Testis (tissue), 3 donors: ENCODE results near the gene CDK10. TPM values are rescaled to one million over a fixed set of nuclear protein-coding genes. Genes with fewer than 3 reads are reported as not detected.

Experiments
- DNase-seq: peaks from one replicate; pipeline ENCODE4 v3.0.0-alpha.2; 2019
- H3K27ac ChIP-seq, 2 donors: fragments of 200-600 bp; sonication (generic); one replicate each; pipeline ENCODE4 v1.5.1; 2019
- H3K27me3 ChIP-seq: fragments of 200-600 bp; sonication (generic); one replicate; pipeline ENCODE4 v1.5.1; 2019
- H3K36me3 ChIP-seq: fragments of 200-600 bp; sonication (generic); one replicate; pipeline ENCODE4 v1.5.1; 2017; ENCODE audit warnings: low read depth; ENCODE audit errors: missing control alignments
- H3K4me1 ChIP-seq: fragments of 200-600 bp; sonication (generic); one replicate; pipeline ENCODE4 v1.5.1; 2019
- H3K4me3 ChIP-seq, 2 donors: fragments of 200-600 bp; sonication (generic); one replicate each; pipeline ENCODE4 v1.5.1; 2017 to 2019
- H3K9me3 ChIP-seq: fragments of 200-600 bp; sonication (generic); one replicate; pipeline ENCODE4 v1.5.1; 2017
- POLR2A ChIP-seq: fragments of 450-650 bp; IDR thresholded peaks from one replicate; pipeline ENCODE4 v1.6.1; 2017; ENCODE audit warnings: antibody characterized with exemption, mild to moderate bottlenecking, moderate library complexity
- WGBS, 2 donors: methylation state at CpG; one replicate each; pipeline ENCODE4 v1.1.5; 2018; 5-methylcytosine and 5-hydroxymethylcytosine counted together
- intact Hi-C: fragments of 100-400 bp; cut with DNase I; formaldehyde crosslinking; loops from one replicate; pipeline ENCODE4 v1.15.1; 2023; ENCODE audit warnings: low total_unique reads
- polyA plus RNA-seq: library from polyadenylated mRNA; stranded (reverse); fragments of 350-450 nt; fragmentation: Illumina TruSeq; extraction: RNeasy Lipid Tissue Mini Kit (QIAGEN cat#74804); gene quantifications from one replicate; pipeline ENCODE4 v1.2.3, GENCODE V29; 2014; ENCODE audit warnings: low read depth, low replicate concordance; ENCODE audit not compliant: insufficient read depth
- total RNA-seq, 2 donors: library from RNA; depleted of rRNA; stranded (reverse); fragments of >200 nt; gene quantifications; one replicate each; pipeline ENCODE4 v1.2.3, GENCODE V29; 2016
- TF ChIP-seq, protein P1 (sequence below), 3 experiments: fragments of 450-650 bp in 2 of 3; fragments of 200-600 bp in 1 of 3; sonication (generic) in 1 of 3; IDR thresholded peaks; one replicate each; pipeline ENCODE4 v1.5.1; 2016 to 2019; ENCODE audit warnings: antibody characterized with exemption in 3 of 3, mild to moderate bottlenecking in 2 of 3, moderate library complexity in 1 of 3

The CDK10 gene
- total and polyA plus RNA-seq, 3 donors from 2014 or later: 68.0 to 88.3 (median 77.1) TPM

DNA sequence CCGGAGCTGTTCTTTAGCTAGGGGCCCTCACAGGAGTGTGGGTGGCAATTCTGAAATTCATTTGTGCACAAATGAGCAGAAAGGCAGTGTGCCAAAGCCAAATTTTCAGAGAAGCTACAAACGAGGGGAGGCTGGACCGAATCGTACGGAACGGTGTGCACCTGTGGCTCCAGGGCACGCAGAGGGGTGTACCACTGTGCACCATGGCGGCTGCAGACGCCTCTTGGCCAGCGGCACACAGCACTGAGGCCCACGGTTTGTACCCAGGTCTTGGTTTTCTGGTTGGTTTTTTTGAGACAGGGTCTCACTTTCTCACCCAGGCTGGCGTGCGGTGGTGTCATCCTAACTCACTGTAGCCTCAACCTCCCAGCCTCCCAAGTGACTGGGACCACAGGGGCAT is 43.9 kb upstream of the CDK10 start:
- Histone ChIP-seq H3K27ac (no peak overlapping the region), H3K36me3 (no peaks in the 10 kb centered on the region), H3K9me3 (no peaks in the 10 kb centered on the region), H3K27me3 (no peaks in the 10 kb centered on the region), H3K4me1 (peaks cover 10% of the 10 kb centered on the region), H3K4me3 (no peak overlapping the region)
- intact Hi-C loops: no loop called here
- no peak for DNase-seq
- TF ChIP-seq POLR2A: no peak
- TF ChIP-seq, protein P1, sequence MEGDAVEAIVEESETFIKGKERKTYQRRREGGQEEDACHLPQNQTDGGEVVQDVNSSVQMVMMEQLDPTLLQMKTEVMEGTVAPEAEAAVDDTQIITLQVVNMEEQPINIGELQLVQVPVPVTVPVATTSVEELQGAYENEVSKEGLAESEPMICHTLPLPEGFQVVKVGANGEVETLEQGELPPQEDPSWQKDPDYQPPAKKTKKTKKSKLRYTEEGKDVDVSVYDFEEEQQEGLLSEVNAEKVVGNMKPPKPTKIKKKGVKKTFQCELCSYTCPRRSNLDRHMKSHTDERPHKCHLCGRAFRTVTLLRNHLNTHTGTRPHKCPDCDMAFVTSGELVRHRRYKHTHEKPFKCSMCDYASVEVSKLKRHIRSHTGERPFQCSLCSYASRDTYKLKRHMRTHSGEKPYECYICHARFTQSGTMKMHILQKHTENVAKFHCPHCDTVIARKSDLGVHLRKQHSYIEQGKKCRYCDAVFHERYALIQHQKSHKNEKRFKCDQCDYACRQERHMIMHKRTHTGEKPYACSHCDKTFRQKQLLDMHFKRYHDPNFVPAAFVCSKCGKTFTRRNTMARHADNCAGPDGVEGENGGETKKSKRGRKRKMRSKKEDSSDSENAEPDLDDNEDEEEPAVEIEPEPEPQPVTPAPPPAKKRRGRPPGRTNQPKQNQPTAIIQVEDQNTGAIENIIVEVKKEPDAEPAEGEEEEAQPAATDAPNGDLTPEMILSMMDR (IDR thresholded peaks at IDR 0.05): no peak
- 64 to 83% methylated on average over 11 to 13 of the region's 13 CpGs for WGBS, 2 donors

DNA sequence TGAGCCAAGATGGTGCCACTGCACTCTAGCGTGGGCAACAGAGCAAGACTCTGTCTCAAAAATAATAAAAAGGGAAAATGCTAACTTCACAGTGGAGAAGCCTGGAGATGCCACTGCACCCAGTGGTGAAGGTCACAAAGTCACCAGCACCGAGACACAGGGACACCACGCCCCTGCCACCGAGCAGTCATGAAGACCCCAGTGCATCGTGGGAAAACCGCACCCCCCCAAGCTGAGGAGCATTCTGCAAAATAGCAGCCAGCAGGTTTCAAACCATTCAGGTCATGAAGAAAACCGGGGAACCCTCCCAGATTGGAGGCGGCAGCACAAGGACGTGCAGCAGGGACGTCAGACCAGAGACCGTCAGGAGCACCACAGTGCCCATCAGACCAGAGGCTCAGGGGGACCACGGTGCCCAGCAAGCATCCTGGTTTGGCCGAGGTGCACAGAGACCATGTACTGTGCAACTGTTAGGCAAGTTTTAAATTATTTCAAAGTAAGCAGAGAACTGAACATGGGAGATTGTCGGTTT is 42.7 kb upstream of the CDK10 start:
- WGBS, 2 donors: 78 to 84% methylated on average over 14 of the region's 14 CpGs

DNA sequence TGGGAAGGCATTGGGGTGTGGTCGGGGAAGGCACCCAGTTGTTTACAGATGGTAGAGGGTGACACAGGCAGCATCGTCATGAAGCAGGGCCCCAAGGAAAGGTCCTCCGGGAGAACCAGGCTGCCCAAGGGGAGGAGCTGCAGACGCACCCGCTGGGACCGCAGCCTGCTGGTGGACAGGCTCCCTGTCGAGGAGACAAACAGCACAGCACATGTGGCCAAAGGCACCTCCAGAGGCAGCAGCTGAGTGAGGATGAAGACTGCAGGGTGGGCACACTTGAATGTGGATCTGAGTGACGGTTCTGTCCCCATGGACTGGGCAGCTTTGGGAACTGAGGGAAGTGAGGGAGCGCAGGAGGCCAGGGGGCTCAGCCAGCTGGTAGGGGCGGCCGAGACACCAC is 41.4 kb upstream of the CDK10 start:
- TF ChIP-seq, protein P1 (IDR thresholded peaks at IDR 0.05): no peak
- TF ChIP-seq POLR2A: no peak
- no peaks in the 10 kb centered on the region for H3K36me3 ChIP-seq
- no peak for DNase-seq
- H3K9me3 ChIP-seq: no peaks in the 10 kb centered on the region
- intact Hi-C loops: no loop called here
- 86 to 89% methylated on average over 9 to 11 of the region's 11 CpGs for WGBS, 2 donors
- peaks cover 10% of the 10 kb centered on the region for H3K4me1 ChIP-seq
- H3K27ac ChIP-seq: no peak overlapping the region
- no peak overlapping the region for H3K4me3 ChIP-seq
- no peaks in the 10 kb centered on the region for H3K27me3 ChIP-seq

More for the DNA sequence above, 42.7 kb upstream of the CDK10 start:
- no peak overlapping the region for H3K4me3 ChIP-seq
- no peak for TF ChIP-seq POLR2A
- TF ChIP-seq, protein P1 (IDR thresholded peaks at IDR 0.05): no peak
- H3K27me3 ChIP-seq: no peaks in the 10 kb centered on the region
- H3K9me3 ChIP-seq: no peaks in the 10 kb centered on the region
- H3K27ac ChIP-seq: no peak overlapping the region
- no peak for DNase-seq
- intact Hi-C loops: no loop called here
- H3K4me1 ChIP-seq: peaks cover 10% of the 10 kb centered on the region
- H3K36me3 ChIP-seq: no peaks in the 10 kb centered on the region

DNA sequence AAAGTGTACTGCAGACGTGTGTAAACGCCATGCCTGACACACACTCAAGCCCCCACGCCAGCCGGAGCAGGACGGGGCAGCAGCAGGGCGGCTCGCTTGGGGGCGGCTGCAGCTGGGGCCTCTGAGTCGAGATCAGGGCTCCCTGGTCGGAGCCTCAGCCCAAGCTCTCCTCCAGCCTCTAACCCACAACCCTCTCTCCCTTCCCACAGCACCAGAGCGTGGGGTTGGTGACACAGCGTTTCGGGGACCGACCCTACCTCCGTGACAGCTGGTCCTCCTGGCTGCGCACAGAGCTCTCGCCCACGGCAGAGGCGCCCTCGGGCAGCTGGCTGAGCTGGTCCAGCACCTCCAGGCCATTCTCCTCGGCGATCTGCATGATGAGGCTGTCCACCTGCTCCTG is 40.2 kb upstream of the CDK10 start:
- 91 to 100% methylated on average over 4 to 22 of the region's 22 CpGs for WGBS, 2 donors
- no peak for DNase-seq
- Histone ChIP-seq H3K4me3 (no peak overlapping the region), H3K9me3 (no peaks in the 10 kb centered on the region), H3K36me3 (no peaks in the 10 kb centered on the region), H3K27me3 (no peaks in the 10 kb centered on the region), H3K27ac (no peak overlapping the region), H3K4me1 (peaks cover 5% of the 10 kb centered on the region)
- intact Hi-C loops: no loop called here
- TF ChIP-seq POLR2A: no peak
- TF ChIP-seq, protein P1 (IDR thresholded peaks at IDR 0.05): no peak

DNA sequence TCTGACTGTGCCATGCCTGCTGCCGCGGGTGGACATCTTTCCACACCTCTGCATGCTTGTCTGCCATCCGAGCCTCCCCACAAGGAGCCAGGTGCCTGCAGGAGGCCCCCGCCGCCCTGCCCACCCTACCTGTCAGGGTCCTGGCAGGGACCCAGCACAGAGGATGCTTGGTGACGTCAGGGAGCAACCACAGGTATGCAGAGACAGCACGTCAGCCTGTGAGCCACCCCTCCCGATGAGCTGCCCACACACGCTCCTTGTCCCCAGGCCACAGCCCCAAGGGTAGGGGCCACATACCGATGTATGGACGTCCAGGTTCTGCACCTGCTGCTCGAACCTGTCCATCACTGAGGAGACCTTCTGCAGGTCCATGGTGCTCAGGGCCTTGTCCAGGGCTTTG is 39.6 kb upstream of the CDK10 start:
- DNase-seq: no peak
- no peak overlapping the region for H3K27ac ChIP-seq
- H3K9me3 ChIP-seq: no peaks in the 10 kb centered on the region
- intact Hi-C loops: no loop called here
- TF ChIP-seq, protein P1 (IDR thresholded peaks at IDR 0.05): no peak
- TF ChIP-seq POLR2A: no peak
- peaks cover 1% of the 10 kb centered on the region for H3K4me1 ChIP-seq
- no peak overlapping the region for H3K4me3 ChIP-seq
- WGBS, 2 donors: 93 to 94% methylated on average over 5 to 12 of the region's 12 CpGs
- H3K27me3 ChIP-seq: no peaks in the 10 kb centered on the region
- no peaks in the 10 kb centered on the region for H3K36me3 ChIP-seq
